Colonic mucosa (tissue), 4 donors: ENCODE data around the gene ADA. TPM values are rescaled to one million over a fixed set of nuclear protein-coding genes. Genes with fewer than 3 reads are reported as not detected.
A peak's percentile ranks its signal among the peaks of the same experiment; 100 is the strongest.

Source experiments
- DNase-seq: peaks from one replicate; pipeline ENCODE4 v3.0.0-alpha.2; 2020
- H3K27ac ChIP-seq: fragments of 200-600 bp; one replicate; pipeline ENCODE4 v1.8.0; 2021
- H3K27me3 ChIP-seq: fragments of 200-600 bp; one replicate; pipeline ENCODE4 v1.8.0; 2021
- H3K36me3 ChIP-seq: fragments of 200-600 bp; one replicate; pipeline ENCODE4 v1.8.0; 2021
- H3K4me1 ChIP-seq: fragments of 200-600 bp; one replicate; pipeline ENCODE4 v1.8.0; 2021; ENCODE audit warnings: mild to moderate bottlenecking
- H3K4me3 ChIP-seq: fragments of 200-600 bp; one replicate; pipeline ENCODE4 v1.8.0; 2021
- H3K9ac ChIP-seq, 2 donors: one replicate each; pipeline ENCODE4 v1.7.0; 2013; ENCODE audit warnings: control low read depth in 2 of 2, low read depth in 2 of 2, low read length in 2 of 2
- H3K9me3 ChIP-seq: fragments of 200-600 bp; one replicate; pipeline ENCODE4 v1.8.0; 2021
- intact Hi-C: fragments of 100-400 bp; cut with DNase I; formaldehyde crosslinking; loops from one replicate; pipeline ENCODE4 v1.14.1; 2022
- total RNA-seq, 2 donors: library from RNA; stranded (reverse); fragmentation: NEBNext Ultra II Directional in 1 of 2; extraction: Animal tissue kit (Norgen Biotek cat#: 25700) in 1 of 2; gene quantifications; one replicate each; pipeline ENCODE4 v1.2.1, GENCODE V29; 2021
- TF ChIP-seq, protein P1 (sequence below): fragments of 200-600 bp; IDR thresholded peaks from one replicate; pipeline ENCODE4 v1.8.0; 2022; ENCODE audit warnings: antibody characterized with exemption, mild to moderate bottlenecking
- donor health status: healthy.
- donor health status: DM: no; HTN: no; CAD: no.
- donor health status: DM: no; HTN: no; CAD: no.

Gene ADA
- total RNA-seq, 2 donors from 2014 or later = 2.4 to 4.5 TPM

DNA sequence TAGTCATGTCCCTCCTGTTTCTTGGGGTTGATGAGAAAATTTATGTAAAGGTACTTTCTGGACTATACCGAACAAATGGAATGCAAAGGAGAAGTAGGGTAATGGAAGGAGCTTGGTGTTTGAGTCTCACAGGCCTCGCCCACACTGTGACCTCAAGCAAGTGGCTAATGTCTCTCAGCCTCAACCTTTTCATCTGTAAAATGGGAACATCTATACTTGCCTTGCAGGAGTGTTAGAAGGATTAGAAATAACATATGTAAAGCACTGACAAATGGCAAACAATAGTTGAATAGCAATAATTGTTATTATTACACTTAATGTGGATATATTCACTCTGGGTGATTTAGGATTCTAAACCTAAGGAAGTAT lies 78.0 kb downstream of the ADA start:
- Histone ChIP-seq H3K4me1 (no peaks in the 10 kb centered on the region), H3K27me3 (no peaks in the 10 kb centered on the region), H3K36me3 (no peaks in the 10 kb centered on the region), H3K9ac (no peak overlapping the region), H3K9me3 (no peaks in the 10 kb centered on the region), H3K27ac (peak overlapping the region; percentile 26), H3K4me3 (no peak overlapping the region)
- intact Hi-C loops = no loop called here
- DNase-seq = no peak
- TF ChIP-seq, protein P1, sequence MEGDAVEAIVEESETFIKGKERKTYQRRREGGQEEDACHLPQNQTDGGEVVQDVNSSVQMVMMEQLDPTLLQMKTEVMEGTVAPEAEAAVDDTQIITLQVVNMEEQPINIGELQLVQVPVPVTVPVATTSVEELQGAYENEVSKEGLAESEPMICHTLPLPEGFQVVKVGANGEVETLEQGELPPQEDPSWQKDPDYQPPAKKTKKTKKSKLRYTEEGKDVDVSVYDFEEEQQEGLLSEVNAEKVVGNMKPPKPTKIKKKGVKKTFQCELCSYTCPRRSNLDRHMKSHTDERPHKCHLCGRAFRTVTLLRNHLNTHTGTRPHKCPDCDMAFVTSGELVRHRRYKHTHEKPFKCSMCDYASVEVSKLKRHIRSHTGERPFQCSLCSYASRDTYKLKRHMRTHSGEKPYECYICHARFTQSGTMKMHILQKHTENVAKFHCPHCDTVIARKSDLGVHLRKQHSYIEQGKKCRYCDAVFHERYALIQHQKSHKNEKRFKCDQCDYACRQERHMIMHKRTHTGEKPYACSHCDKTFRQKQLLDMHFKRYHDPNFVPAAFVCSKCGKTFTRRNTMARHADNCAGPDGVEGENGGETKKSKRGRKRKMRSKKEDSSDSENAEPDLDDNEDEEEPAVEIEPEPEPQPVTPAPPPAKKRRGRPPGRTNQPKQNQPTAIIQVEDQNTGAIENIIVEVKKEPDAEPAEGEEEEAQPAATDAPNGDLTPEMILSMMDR = no peak

DNA sequence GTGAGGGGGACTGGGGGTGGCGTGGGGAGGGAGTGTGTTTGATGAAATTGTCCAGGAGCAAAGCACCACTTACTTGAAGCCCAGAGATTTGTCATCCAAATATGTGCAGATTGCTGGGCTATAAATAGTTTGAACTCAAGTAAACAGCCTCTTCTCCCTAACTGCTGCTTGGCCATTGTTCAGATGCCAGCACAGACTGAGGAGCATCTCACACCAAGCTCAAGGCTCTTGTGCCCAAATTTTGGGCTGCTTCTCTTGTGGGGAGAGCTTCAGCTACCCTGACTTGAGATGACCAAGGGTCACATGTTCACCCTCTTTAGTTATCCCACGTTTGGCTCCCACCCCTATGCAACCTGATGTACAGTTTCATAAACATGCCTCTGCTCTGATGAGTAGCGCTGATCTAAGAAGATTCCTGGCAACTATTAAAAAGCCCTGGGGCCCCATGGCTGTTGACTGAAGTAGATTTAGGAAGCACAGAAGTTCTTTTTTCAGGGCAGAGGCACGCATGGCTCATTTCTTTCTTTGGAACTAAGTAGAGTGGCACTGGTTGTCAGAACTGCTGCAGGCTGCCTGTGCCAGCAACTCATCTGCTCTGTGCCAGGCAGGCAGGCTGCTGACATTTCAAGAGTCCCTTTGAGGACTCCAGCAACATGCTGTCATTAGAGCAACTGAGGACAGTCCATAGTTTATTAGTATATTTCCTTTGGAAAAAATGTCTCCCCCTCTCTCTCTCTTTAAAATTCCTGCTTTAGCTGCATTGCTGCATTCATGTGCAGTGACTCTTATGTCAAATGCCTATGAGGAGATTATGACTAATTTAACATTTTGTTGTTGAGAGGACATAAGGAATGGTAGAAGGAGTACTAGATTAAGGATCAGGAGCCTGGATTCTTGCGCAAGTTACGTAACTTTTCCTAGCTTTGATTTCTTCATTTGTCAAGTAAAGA lies 78.7 kb downstream of the ADA start:
- Histone ChIP-seq H3K9me3 (no peaks in the 10 kb centered on the region), H3K27ac (peak overlapping the region; percentile 26), H3K27me3 (no peaks in the 10 kb centered on the region), H3K4me3 (no peak overlapping the region), H3K4me1 (no peaks in the 10 kb centered on the region), H3K36me3 (no peaks in the 10 kb centered on the region), H3K9ac (no peak overlapping the region)
- DNase-seq = no peak
- TF ChIP-seq, protein P1 = no peak
- intact Hi-C loops = no loop called here

DNA sequence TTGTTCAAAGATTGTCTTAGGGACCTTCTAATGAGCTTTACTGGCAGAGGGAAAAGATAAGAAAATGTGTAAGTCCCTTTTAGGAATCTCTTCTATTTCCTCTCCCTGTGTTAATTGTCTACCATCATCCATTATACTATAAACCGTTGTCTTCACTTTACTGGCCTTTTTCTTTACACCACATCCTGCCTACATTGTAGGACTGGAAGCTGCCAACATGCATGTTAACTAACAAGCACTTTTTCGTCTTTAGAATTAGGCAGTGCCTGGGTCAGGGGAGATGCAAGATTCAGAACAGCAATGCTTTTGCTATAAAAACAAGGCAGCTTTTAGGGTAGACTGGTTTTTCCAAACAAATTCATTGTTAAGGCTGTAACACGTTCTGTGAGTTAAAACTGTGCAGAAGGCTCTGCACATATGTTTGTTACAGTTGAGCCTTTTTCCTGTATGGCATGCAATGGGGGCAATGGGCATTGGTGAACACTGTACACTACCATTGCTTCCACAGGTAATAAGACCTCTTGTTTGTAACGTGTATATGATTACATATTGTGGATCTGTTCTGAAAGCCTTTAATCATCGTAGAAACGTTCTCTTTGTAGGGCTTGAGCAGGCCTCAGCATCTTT lies 80.0 kb downstream of the ADA start:
- Histone ChIP-seq H3K4me1 (no peaks in the 10 kb centered on the region), H3K27ac (no peak overlapping the region), H3K27me3 (no peaks in the 10 kb centered on the region), H3K9me3 (no peaks in the 10 kb centered on the region), H3K4me3 (no peak overlapping the region), H3K36me3 (no peaks in the 10 kb centered on the region), H3K9ac (no peak overlapping the region)
- TF ChIP-seq, protein P1 = no peak
- DNase-seq = no peak
- intact Hi-C loops = no loop called here

DNA sequence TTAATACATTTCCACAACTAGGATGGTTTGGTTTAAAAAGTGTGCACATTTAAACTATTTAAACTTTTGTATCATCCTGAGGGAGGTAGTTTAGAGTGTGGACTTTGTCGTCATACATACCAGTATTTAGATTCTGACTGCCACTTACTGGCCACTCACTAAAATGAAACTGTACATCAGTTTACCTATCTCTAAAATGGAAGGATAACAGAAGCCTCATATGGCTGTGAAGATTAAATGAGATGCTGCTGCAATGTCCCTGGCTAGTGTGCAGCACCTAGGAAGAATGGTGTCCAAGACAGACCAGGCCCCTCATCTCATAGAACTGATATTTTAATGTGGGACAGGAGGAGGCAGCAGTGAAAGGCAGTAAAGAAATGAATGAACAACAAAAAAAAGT lies 81.1 kb downstream of the ADA start:
- intact Hi-C loops = no loop called here
- Histone ChIP-seq H3K36me3 (no peaks in the 10 kb centered on the region), H3K4me3 (no peak overlapping the region), H3K27ac (no peak overlapping the region), H3K9ac (no peak overlapping the region), H3K9me3 (no peaks in the 10 kb centered on the region), H3K27me3 (no peaks in the 10 kb centered on the region), H3K4me1 (no peaks in the 10 kb centered on the region)
- TF ChIP-seq, protein P1 = no peak
- no peak for DNase-seq

Other genes with a start within 250 kb of the ADA start
- 10 to 100 TPM in 1 of 2 donors, 1 to 10 TPM in 1; 8.4 to 11.6 TPM for gene TTPAL, start 175.8 kb downstream of the ADA start, total RNA-seq
- gene SERINC3, start 129.6 kb downstream of the ADA start, total RNA-seq = 100 to 1,000 TPM in 1 of 2 donors, 10 to 100 TPM in 1; 82.8 to 121 TPM
- gene PKIG, start 69.1 kb downstream of the ADA start, total RNA-seq = 10 to 100 TPM; 24.4 to 46.1 TPM
- gene CCN5, start 63.7 kb upstream of the ADA start, total RNA-seq = 1 to 10 TPM in 1 of 2 donors, under 1 TPM in 1; 0.84 to 2.9 TPM
- gene KCNK15, start 94.2 kb upstream of the ADA start, total RNA-seq = under 1 TPM; 0.21 to 0.27 TPM
- under 1 TPM; 0.64 to 0.74 TPM for gene RIMS4, start 158.8 kb upstream of the ADA start, total RNA-seq
- gene YWHAB, start 234.0 kb upstream of the ADA start, total RNA-seq = 100 to 1,000 TPM; 256 to 282 TPM